Breast epithelium (tissue), 4 donors: ENCODE data around the gene ABHD16B. TPM values are rescaled to one million over a fixed set of nuclear protein-coding genes. Genes with fewer than 3 reads are reported as not detected.

ENCODE experiments used
- DNase-seq, 2 donors: peaks; one replicate each; pipeline ENCODE4 v3.0.0-alpha.2; 2019; ENCODE audit warnings: low spot score in 2 of 2
- H3K27ac ChIP-seq, 2 donors: fragments of 200-600 bp; sonication (generic) in 1 of 2; one replicate each; pipeline ENCODE4 v1.5.1; 2016 to 2019; ENCODE audit warnings: mild to moderate bottlenecking in 1 of 2
- H3K27me3 ChIP-seq, 2 donors: fragments of 200-600 bp; sonication (generic) in 1 of 2; one replicate each; pipeline versions ENCODE4 v1.5.1 to v1.6.0; 2017 to 2019; ENCODE audit warnings: control low read depth in 1 of 2, mild to moderate bottlenecking in 1 of 2
- H3K36me3 ChIP-seq: fragments of 200-600 bp; one replicate; pipeline ENCODE4 v1.5.1; 2019
- H3K4me1 ChIP-seq, 2 donors: fragments of 200-600 bp; sonication (generic); one replicate each; pipeline ENCODE4 v1.5.1; 2016 to 2019; ENCODE audit warnings: control low read depth in 1 of 2
- H3K4me3 ChIP-seq, 3 donors: fragments of 200-600 bp; sonication (generic); 1 replicate in 2 of 3; 2 replicates in 1 of 3; pipeline ENCODE4 v1.5.1; 2016 to 2019; ENCODE audit warnings: mild to moderate bottlenecking in 3 of 3, moderate library complexity in 2 of 3
- H3K9me3 ChIP-seq, 2 donors: fragments of 200-600 bp; sonication (generic) in 1 of 2; one replicate each; pipeline ENCODE4 v1.5.1; 2016 to 2019; ENCODE audit warnings: control low read depth in 1 of 2
- CTCF ChIP-seq, 3 donors: fragments of 450-650 bp; IDR thresholded peaks; one replicate each; pipeline ENCODE4 v1.5.1; 2016 to 2017; ENCODE audit warnings: antibody characterized with exemption in 3 of 3, mild to moderate bottlenecking in 3 of 3, moderate library complexity in 3 of 3
- POLR2A ChIP-seq: fragments of 450-650 bp; IDR thresholded peaks from one replicate; pipeline ENCODE4 v1.6.1; 2016; ENCODE audit warnings: antibody characterized with exemption, mild to moderate bottlenecking, moderate library complexity
- POLR2AphosphoS5 ChIP-seq, 3 donors: sonication (generic); formaldehyde crosslinking; IDR thresholded peaks; one replicate each; pipeline ENCODE4 v1.6.1; 2017; ENCODE audit warnings: antibody characterized with exemption in 3 of 3
- intact Hi-C: fragments of 100-400 bp; cut with DNase I; formaldehyde crosslinking; loops from one replicate; pipeline ENCODE4 v1.15.1; 2023; ENCODE audit warnings: low total_unique reads
- total RNA-seq, 3 donors: library from RNA; depleted of rRNA; stranded (reverse); fragments of >200 nt; gene quantifications; one replicate each; pipeline ENCODE4 v1.1.0, GENCODE V29; 2016

Gene ABHD16B
- total RNA-seq = not detected

GRCh38 chr20:63861365-63861934 is at the start of gene ABHD16B:
ABHD16B (plus strand) TSS chr20:63861498; CDS start chr20:63861541, 43 bp downstream.
- TF ChIP-seq CTCF (IDR thresholded peaks at IDR 0.05) = no peak
- no peak for TF ChIP-seq POLR2A
- TF ChIP-seq POLR2AphosphoS5 (IDR thresholded peaks at IDR 0.05) = no peak
- no peaks in the 10 kb centered on the region for H3K9me3 ChIP-seq
- intact Hi-C loops = no loop called here
- no peak within 1 kb of the TSS for H3K4me3 ChIP-seq
- peak within 1 kb of the TSS; percentile 15 to 95 for H3K27ac ChIP-seq
- H3K36me3 ChIP-seq = no peaks in the 10 kb centered on the region
- H3K27me3 ChIP-seq = no peaks in the 10 kb centered on the region
- no peak for DNase-seq
- peaks cover 5 to 23% of the 10 kb centered on the region in 2 donors for H3K4me1 ChIP-seq

GRCh38 chr20:63814891-63815614 is 46.2 kb upstream of the ABHD16B start:
- Histone ChIP-seq H3K4me1 (no peaks in the 10 kb centered on the region), H3K9me3 (no peaks in the 10 kb centered on the region), H3K27ac (no peak overlapping the region), H3K4me3 (no peak overlapping the region), H3K27me3 (no peaks in the 10 kb centered on the region), H3K36me3 (no peaks in the 10 kb centered on the region)
- intact Hi-C loops = no loop called here
- no peak for TF ChIP-seq POLR2A
- no peak for DNase-seq

GRCh38 chr20:63815615-63816253 is 45.6 kb upstream of the ABHD16B start:
- no peak for TF ChIP-seq POLR2AphosphoS5 (IDR thresholded peaks at IDR 0.05)
- no peak for TF ChIP-seq POLR2A
- TF ChIP-seq CTCF (IDR thresholded peaks at IDR 0.05) = no peak
- H3K36me3 ChIP-seq = no peaks in the 10 kb centered on the region
- intact Hi-C loops = no loop called here

GRCh38 chr20:63819224-63819921 is 41.9 kb upstream of the ABHD16B start:
- Histone ChIP-seq H3K27ac (peak overlapping the region; percentile 36 to 74), H3K4me3 (peak overlapping the region; percentile 7 to 54 (median 26)), H3K36me3 (no peaks in the 10 kb centered on the region), H3K4me1 (no peaks in the 10 kb centered on the region), H3K27me3 (no peaks in the 10 kb centered on the region), H3K9me3 (no peaks in the 10 kb centered on the region)
- TF ChIP-seq POLR2AphosphoS5 (IDR thresholded peaks at IDR 0.05) (no peak), CTCF (IDR thresholded peaks at IDR 0.05) (peak in 1 of 3 donors; percentile 35), POLR2A (no peak)
- intact Hi-C loops = no loop called here
- no peak for DNase-seq

More at GRCh38 chr20:63815615-63816253, 45.6 kb upstream of the ABHD16B start:
- Histone ChIP-seq H3K9me3 (no peaks in the 10 kb centered on the region), H3K27me3 (no peaks in the 10 kb centered on the region), H3K4me1 (no peaks in the 10 kb centered on the region), H3K27ac (no peak overlapping the region), H3K4me3 (no peak overlapping the region)
- no peak for DNase-seq

GRCh38 chr20:63821811-63822210 is 39.5 kb upstream of the ABHD16B start:
- H3K9me3 ChIP-seq = no peaks in the 10 kb centered on the region
- no peak overlapping the region for H3K4me3 ChIP-seq
- DNase-seq = no peak
- intact Hi-C loops = no loop called here
- TF ChIP-seq CTCF (IDR thresholded peaks at IDR 0.05) (no peak), POLR2A (no peak), POLR2AphosphoS5 (IDR thresholded peaks at IDR 0.05) (no peak)
- no peaks in the 10 kb centered on the region for H3K27me3 ChIP-seq
- no peaks in the 10 kb centered on the region for H3K36me3 ChIP-seq
- peak overlapping the region in 1 of 2 donors; percentile 55 for H3K27ac ChIP-seq
- H3K4me1 ChIP-seq = no peaks in the 10 kb centered on the region
